OCI-LY1 (cell line): Measurements from ENCODE around the gene PFN3.

Experiments used
- CTCF ChIP-seq: fragments of 200-600 bp; sonication (generic), shearing (Covaris generic); IDR thresholded peaks from 2 replicates; pipeline ENCODE4 v1.5.1; 2017; ENCODE audit warnings: mild to moderate bottlenecking, antibody characterized with exemption, low read length, moderate library complexity, mixed read lengths
- EZH2 ChIP-seq: fragments of 200-600 bp; sonication (generic), shearing (Covaris generic); IDR thresholded peaks from 2 replicates; pipeline ENCODE4 v1.8.0; 2017; ENCODE audit warnings: borderline replicate concordance, mixed run types, mild to moderate bottlenecking, antibody characterized with exemption, low read length, moderate library complexity, mixed read lengths

DNA sequence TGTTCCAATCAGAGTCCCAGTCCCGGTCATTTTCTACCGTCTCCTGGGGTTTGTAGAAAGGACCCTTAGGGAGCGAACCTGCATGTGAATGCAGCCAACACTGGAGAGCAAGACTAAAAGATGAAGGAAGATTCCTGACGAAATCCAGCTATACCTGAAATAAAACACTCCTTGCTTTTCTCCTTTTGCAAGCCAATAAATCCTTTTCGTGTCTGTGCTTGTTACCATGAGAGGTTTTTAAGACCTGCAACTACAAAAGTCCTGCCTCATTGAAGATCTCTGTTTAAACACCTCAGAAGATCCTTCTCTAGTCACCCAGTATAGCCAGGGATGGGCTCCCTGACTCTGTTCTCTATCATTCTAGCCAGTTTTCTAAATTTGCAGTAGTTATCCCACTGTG, 26.2 kb downstream of the PFN3 start:
- TF ChIP-seq CTCF (no peak), EZH2 (no peak)
